HUES48 (cell line): ENCODE results near the gene DPCD.
A peak's percentile ranks its signal among the peaks of the same experiment; 100 is the strongest.

Source experiments
- H3K27ac ChIP-seq: one replicate; pipeline ENCODE4 v1.7.0; 2013; ENCODE audit warnings: low read depth, low read length, inconsistent platforms
- H3K27me3 ChIP-seq: 2 replicates; pipeline ENCODE4 v1.6.1; 2013; ENCODE audit warnings: mild to moderate bottlenecking, low read length; ENCODE audit not compliant: control insufficient read depth, insufficient read depth
- H3K36me3 ChIP-seq: 2 replicates; pipeline ENCODE4 v1.6.1; 2013; ENCODE audit warnings: low read length; ENCODE audit not compliant: control insufficient read depth, insufficient read depth
- H3K4me1 ChIP-seq: 2 replicates; pipeline ENCODE4 v1.6.1; 2013; ENCODE audit warnings: mild to moderate bottlenecking, low read length; ENCODE audit not compliant: control insufficient read depth, insufficient read depth
- H3K4me3 ChIP-seq: 2 replicates; pipeline ENCODE4 v1.5.1; 2013; ENCODE audit warnings: mild to moderate bottlenecking, low read depth, low read length
- H3K9ac ChIP-seq: 2 replicates; pipeline ENCODE4 v1.6.1; 2013; ENCODE audit warnings: mild to moderate bottlenecking, low read depth, low read length, moderate library complexity
- H3K9me3 ChIP-seq: 2 replicates; pipeline ENCODE4 v1.6.1; 2013; ENCODE audit warnings: low read length; ENCODE audit not compliant: control insufficient read depth, insufficient read depth

Gene DPCD

GRCh38 chr10:101613646-101614045, 25.5 kb downstream of the DPCD start:
- Histone ChIP-seq H3K9ac (no peak overlapping the region), H3K9me3 (no peaks in the 10 kb centered on the region), H3K27me3 (no peaks in the 10 kb centered on the region), H3K4me1 (peaks cover 23% of the 10 kb centered on the region), H3K4me3 (no peak overlapping the region), H3K36me3 (peaks cover 34% of the 10 kb centered on the region), H3K27ac (no peak overlapping the region)

GRCh38 chr10:101614663-101615524, 26.8 kb downstream of the DPCD start:
- Histone ChIP-seq H3K9ac (no peak overlapping the region), H3K4me3 (no peak overlapping the region), H3K27me3 (no peaks in the 10 kb centered on the region), H3K36me3 (peaks cover 23% of the 10 kb centered on the region), H3K9me3 (no peaks in the 10 kb centered on the region), H3K27ac (peak overlapping the region; percentile 62), H3K4me1 (peaks cover 23% of the 10 kb centered on the region)

GRCh38 chr10:101615525-101616116, 27.5 kb downstream of the DPCD start:
- H3K36me3 ChIP-seq: peaks cover 17% of the 10 kb centered on the region
- H3K27me3 ChIP-seq: no peaks in the 10 kb centered on the region
- H3K9me3 ChIP-seq: no peaks in the 10 kb centered on the region
- H3K4me3 ChIP-seq: no peak overlapping the region
- H3K9ac ChIP-seq: no peak overlapping the region
- peak overlapping the region; percentile 62 for H3K27ac ChIP-seq
- H3K4me1 ChIP-seq: peaks cover 23% of the 10 kb centered on the region

GRCh38 chr10:101616415-101617101, 28.4 kb downstream of the DPCD start:
- Histone ChIP-seq H3K27me3 (no peaks in the 10 kb centered on the region), H3K4me1 (peaks cover 23% of the 10 kb centered on the region), H3K9me3 (no peaks in the 10 kb centered on the region), H3K4me3 (no peak overlapping the region), H3K27ac (no peak overlapping the region), H3K36me3 (peaks cover 11% of the 10 kb centered on the region), H3K9ac (no peak overlapping the region)

DNA sequence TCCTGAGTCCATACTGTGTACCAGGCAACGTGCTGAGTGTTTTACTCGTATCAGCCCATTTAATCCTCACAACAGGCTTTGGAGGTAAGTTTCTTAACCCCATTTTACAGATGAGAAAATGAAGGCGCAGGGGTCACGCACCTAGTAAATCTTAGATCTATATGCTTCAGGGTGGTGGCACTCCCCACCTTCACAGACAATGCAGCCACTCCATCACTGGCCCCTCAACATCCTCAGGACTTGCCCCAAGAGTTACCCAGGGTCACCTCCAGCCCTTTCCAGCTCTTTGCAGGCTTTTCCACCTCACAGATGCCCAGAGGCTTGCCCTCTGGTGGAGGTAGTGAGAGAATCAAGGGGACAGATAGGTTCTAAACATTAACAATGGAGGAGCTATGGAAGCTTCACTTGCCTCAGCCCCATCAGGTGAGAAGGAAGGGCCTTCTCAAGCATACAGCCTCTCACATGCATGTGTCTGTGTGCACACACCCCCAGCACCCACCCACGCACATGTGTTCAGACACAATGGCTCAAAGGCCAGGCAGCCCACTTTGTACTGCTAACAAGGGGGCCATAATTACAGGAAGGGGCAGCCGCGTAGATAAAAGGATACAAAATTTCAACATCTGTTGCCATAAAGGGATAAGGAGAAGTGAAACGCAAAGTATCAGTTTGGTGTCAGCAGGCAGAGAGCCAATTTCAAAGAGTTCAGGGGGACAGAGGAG, 29.1 kb downstream of the DPCD start:
- peaks cover 3% of the 10 kb centered on the region; the same call in 1 of the 2 replicates for H3K36me3 ChIP-seq
- peaks cover 23% of the 10 kb centered on the region for H3K4me1 ChIP-seq
- no peak overlapping the region for H3K27ac ChIP-seq
- no peak overlapping the region for H3K4me3 ChIP-seq
- H3K9ac ChIP-seq: no peak overlapping the region
- H3K27me3 ChIP-seq: no peaks in the 10 kb centered on the region
- no peaks in the 10 kb centered on the region for H3K9me3 ChIP-seq

- Histone ChIP-seq H3K27ac (no peak overlapping the region), H3K4me3 (no peak overlapping the region), H3K9me3 (no peaks in the 10 kb centered on the region), H3K36me3 (peaks cover 3% of the 10 kb centered on the region; the same call in 1 of the 2 replicates), H3K27me3 (no peaks in the 10 kb centered on the region), H3K4me1 (peaks cover 21% of the 10 kb centered on the region), H3K9ac (no peak overlapping the region)
Measured at GRCh38 chr10:101617824-101618568, 29.9 kb downstream of the DPCD start.

- no peak overlapping the region for H3K27ac ChIP-seq
- peaks cover 21% of the 10 kb centered on the region for H3K4me1 ChIP-seq
- H3K36me3 ChIP-seq: peaks cover 7% of the 10 kb centered on the region
- H3K9ac ChIP-seq: no peak overlapping the region
- H3K27me3 ChIP-seq: no peaks in the 10 kb centered on the region
- H3K4me3 ChIP-seq: no peak overlapping the region
- H3K9me3 ChIP-seq: no peaks in the 10 kb centered on the region
Measured at GRCh38 chr10:101618871-101619270, 30.8 kb downstream of the DPCD start.

DNA sequence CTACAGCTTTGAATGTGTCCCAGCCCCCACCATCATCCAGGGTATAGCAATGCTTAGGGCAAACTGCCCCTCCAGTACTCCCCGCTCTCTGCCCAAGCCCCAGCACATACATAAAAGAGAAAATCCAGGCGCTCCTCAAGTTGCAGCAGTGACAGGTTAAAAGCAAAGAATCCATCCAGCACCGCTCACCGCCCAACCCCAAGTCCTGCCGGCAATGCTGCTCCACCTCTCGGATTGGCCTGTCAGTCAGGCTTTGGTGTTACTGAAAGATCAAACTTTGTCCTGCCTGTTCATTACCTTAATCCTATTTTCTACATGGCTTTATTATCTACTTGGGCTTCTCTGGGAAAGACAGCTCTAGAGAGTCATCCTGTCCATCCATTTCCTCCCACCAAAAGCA, 31.9 kb downstream of the DPCD start:
- no peak overlapping the region for H3K4me3 ChIP-seq
- peaks cover 10% of the 10 kb centered on the region for H3K4me1 ChIP-seq
- H3K27ac ChIP-seq: no peak overlapping the region
- no peaks in the 10 kb centered on the region for H3K27me3 ChIP-seq
- peaks cover 12% of the 10 kb centered on the region for H3K36me3 ChIP-seq
- no peaks in the 10 kb centered on the region for H3K9me3 ChIP-seq
- H3K9ac ChIP-seq: no peak overlapping the region

DNA sequence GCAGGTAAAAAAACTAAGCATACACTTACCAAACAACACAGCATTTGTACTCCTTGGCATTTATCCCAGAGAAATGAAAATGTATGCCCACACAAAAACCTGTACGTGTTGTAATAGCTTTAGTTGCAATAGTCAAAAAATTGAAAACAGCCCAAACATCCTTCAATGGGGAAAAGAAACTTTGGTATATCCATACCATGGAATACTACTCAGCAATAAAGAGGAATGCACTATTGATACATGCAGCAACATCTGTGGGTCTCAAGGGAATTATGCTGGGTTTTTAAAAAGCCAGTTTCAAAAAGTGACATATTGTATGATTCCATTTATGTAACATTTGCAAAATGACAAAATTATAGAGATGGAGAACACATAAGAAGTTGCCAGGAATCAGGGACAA, 35.4 kb downstream of the DPCD start:
- H3K9ac ChIP-seq: no peak overlapping the region
- H3K4me3 ChIP-seq: no peak overlapping the region
- peaks cover 12% of the 10 kb centered on the region for H3K36me3 ChIP-seq
- H3K4me1 ChIP-seq: no peaks in the 10 kb centered on the region
- no peaks in the 10 kb centered on the region for H3K9me3 ChIP-seq
- H3K27me3 ChIP-seq: no peaks in the 10 kb centered on the region
- no peak overlapping the region for H3K27ac ChIP-seq

DNA sequence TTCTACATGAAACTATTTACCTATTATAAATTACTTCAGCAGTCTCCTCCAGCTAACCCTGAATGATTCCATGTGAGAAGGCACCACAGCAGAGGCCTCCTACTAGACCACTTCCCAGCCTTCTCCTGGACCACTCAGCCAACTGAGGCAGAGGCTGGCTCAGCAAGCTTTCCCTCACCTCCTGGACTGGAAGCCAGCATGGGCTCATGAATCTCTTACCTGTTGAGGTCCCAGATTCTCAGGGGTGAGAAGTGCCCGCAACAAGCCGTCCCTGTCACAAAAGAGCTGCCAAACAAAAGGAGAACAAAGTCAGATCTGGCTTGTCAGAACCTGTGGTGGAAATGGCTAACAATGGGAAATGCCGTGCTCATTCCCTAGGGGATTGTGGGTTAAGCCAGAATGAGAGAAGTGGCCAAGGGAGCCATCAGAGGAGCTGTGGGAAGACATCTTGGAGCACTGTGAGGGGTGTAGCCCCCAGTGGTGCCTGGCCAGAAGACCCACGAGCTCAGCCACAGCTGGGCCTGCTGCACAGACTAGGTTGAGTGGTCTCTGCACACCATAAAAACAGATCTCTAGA, 36.5 kb downstream of the DPCD start:
- Histone ChIP-seq H3K27me3 (no peaks in the 10 kb centered on the region), H3K27ac (no peak overlapping the region), H3K4me1 (no peaks in the 10 kb centered on the region), H3K9ac (no peak overlapping the region), H3K4me3 (no peak overlapping the region), H3K9me3 (no peaks in the 10 kb centered on the region), H3K36me3 (peaks cover 12% of the 10 kb centered on the region)
